MCF 10A (cell line): Measurements from ENCODE around the gene CFAP43. TPM values are rescaled to one million over a fixed set of nuclear protein-coding genes. Genes with fewer than 3 reads are reported as not detected.

ENCODE experiments used
- BruUV-seq: library from RNA; stranded (reverse); fragments of 400-500 nt; replicated peaks from 2 replicates; lab custom pipeline; 2021; lab: Mats Ljungman, UMichigan
- CTCF ChIA-PET: fragments of 300-600 bp; sonication (Branson Sonifier 250); formaldehyde crosslinking; extraction: SDS; loops from one replicate; lab custom pipeline; 2021; ENCODE audit warnings: antibody characterized with exemption, inconsistent platforms; lab: Yijun Ruan, JAX
- POLR2A ChIA-PET: fragments of 300-600, 350-650 bp; sonication (Branson Sonifier 250); formaldehyde crosslinking; extraction: SDS; loops from one replicate; lab custom pipeline; 2020; ENCODE audit warnings: antibody characterized with exemption, inconsistent platforms; lab: Yijun Ruan, JAX
- DNase-seq: peaks from one replicate; pipeline ENCODE4 v3.0.0-alpha.2; 2018; ENCODE audit not compliant: unreplicated experiment
- H3K27ac Mint-ChIP-seq: one replicate; pipeline ENCODE4 v1.8.0; 2022; ENCODE audit warnings: mild to moderate bottlenecking, low read depth, mixed read lengths; ENCODE audit not compliant: unreplicated experiment
- H3K27me3 Mint-ChIP-seq: one replicate; pipeline ENCODE4 v1.8.0; 2022; ENCODE audit warnings: mixed read lengths; ENCODE audit not compliant: insufficient read depth, unreplicated experiment
- H3K36me3 Mint-ChIP-seq: one replicate; pipeline ENCODE4 v1.8.0; 2022; ENCODE audit warnings: mild to moderate bottlenecking, moderate library complexity, mixed read lengths; ENCODE audit not compliant: insufficient read depth, unreplicated experiment
- H3K4me1 Mint-ChIP-seq: one replicate; pipeline ENCODE4 v1.8.0; 2022; ENCODE audit warnings: mixed read lengths; ENCODE audit not compliant: insufficient read depth, unreplicated experiment
- H3K4me3 Mint-ChIP-seq: one replicate; pipeline ENCODE4 v1.8.0; 2022; ENCODE audit warnings: mild to moderate bottlenecking, moderate library complexity, mixed read lengths; ENCODE audit not compliant: unreplicated experiment
- H3K9me3 Mint-ChIP-seq: one replicate; pipeline ENCODE4 v1.8.0; 2022; ENCODE audit warnings: mixed read lengths; ENCODE audit not compliant: unreplicated experiment
- intact Hi-C: fragments of 100-400 bp; cut with micrococcal nuclease; formaldehyde crosslinking; loops from 2 replicates; pipeline ENCODE4 v1.14.1; 2022
- microRNA-seq: library from miRNA; unstranded; fragments of <30 nt; microRNA quantifications from one replicate; pipeline ENCODE4 v1.2.0, GENCODE V29; 2022
- total RNA-seq: library from RNA; stranded (reverse); gene quantifications from 2 replicates; pipeline ENCODE4 v1.2.3, GENCODE V29; 2022
- TF ChIP-seq, protein P1 (sequence below): fragments of 200-600 bp; IDR thresholded peaks from one replicate; pipeline ENCODE4 v1.8.0; 2022; ENCODE audit warnings: antibody characterized with exemption, mild to moderate bottlenecking; ENCODE audit not compliant: unreplicated experiment

The CFAP43 gene
- total RNA-seq, 1 experiment from 2014 or later: 0.42 TPM

GRCh38 chr10:104084482-104085142 lies 147.6 kb downstream of the CFAP43 start:
- no peaks in the 10 kb centered on the region for H3K36me3 Mint-ChIP-seq

DNA sequence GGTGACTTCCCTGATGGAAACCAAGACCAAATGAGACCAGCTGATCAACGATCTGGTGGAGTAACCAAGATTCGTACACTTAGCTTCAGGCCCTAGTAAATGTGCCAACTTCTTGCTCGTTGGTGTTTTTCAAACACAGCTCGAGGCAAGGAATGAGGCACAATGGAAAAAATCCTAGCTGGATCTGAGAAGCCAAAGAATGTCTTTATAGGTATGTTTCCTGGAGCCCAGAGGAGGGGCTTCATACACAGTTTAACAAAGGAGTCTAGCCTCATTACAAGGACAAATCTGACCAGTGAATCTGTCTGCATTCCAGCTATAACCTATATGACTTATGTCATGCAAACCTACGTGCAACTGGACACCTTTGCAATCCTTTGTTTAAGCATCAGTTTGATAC lies 150.2 kb downstream of the CFAP43 start:
- Mint-ChIP-seq H3K27me3 (no peaks in the 10 kb centered on the region), H3K27ac (peak overlapping the region; percentile 97), H3K9me3 (no peaks in the 10 kb centered on the region), H3K4me1 (peaks cover 33% of the 10 kb centered on the region), H3K4me3 (peak overlapping the region; percentile 83), H3K36me3 (no peaks in the 10 kb centered on the region)
- intact Hi-C loops: loop anchor here (5.0 kb wide), 1 partner anchor 35 kb away; no protein-coding TSS in a partner anchor
- TF ChIP-seq, protein P1, sequence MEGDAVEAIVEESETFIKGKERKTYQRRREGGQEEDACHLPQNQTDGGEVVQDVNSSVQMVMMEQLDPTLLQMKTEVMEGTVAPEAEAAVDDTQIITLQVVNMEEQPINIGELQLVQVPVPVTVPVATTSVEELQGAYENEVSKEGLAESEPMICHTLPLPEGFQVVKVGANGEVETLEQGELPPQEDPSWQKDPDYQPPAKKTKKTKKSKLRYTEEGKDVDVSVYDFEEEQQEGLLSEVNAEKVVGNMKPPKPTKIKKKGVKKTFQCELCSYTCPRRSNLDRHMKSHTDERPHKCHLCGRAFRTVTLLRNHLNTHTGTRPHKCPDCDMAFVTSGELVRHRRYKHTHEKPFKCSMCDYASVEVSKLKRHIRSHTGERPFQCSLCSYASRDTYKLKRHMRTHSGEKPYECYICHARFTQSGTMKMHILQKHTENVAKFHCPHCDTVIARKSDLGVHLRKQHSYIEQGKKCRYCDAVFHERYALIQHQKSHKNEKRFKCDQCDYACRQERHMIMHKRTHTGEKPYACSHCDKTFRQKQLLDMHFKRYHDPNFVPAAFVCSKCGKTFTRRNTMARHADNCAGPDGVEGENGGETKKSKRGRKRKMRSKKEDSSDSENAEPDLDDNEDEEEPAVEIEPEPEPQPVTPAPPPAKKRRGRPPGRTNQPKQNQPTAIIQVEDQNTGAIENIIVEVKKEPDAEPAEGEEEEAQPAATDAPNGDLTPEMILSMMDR: no peak
- DNase-seq: peak; percentile 42
- CTCF ChIA-PET: interaction anchor here (0.6 to 6.0 kb wide), 14 partner anchors 10 to 196 kb away, joined by 3 to 157 read pairs (median 4); partner anchors contain the start of genes GSTO1 and SFR1
- POLR2A ChIA-PET: interaction anchor here (0.6 to 31.8 kb wide), 30 partner anchors 8 to 212 kb away, joined by 3 to 1749 read pairs (median 4); partner anchors contain the start of genes CFAP43, GSTO1, SFR1 and SLK
- no TSS peak for BruUV-seq

More at GRCh38 chr10:104084482-104085142, 147.6 kb downstream of the CFAP43 start:
- no peaks in the 10 kb centered on the region for H3K27me3 Mint-ChIP-seq
- no peak for DNase-seq
- BruUV-seq: no TSS peak
- H3K4me3 Mint-ChIP-seq: peak overlapping the region; percentile 83
- H3K9me3 Mint-ChIP-seq: no peaks in the 10 kb centered on the region
- CTCF ChIA-PET: interaction anchor here (2.2 to 6.0 kb wide), 3 partner anchors 13 to 37 kb away, joined by 5 to 157 read pairs (median 33); partner anchors contain the start of gene SFR1
- peak overlapping the region; percentile 97 for H3K27ac Mint-ChIP-seq
- peaks cover 38% of the 10 kb centered on the region for H3K4me1 Mint-ChIP-seq
- POLR2A ChIA-PET: interaction anchor here (0.6 to 31.8 kb wide), 17 partner anchors 9 to 245 kb away, joined by 3 to 1749 read pairs (median 8); partner anchors contain the start of genes SFR1 and SLK
- intact Hi-C loops: loop anchor here (1.0 to 5.0 kb wide), 2 partner anchors 37 kb away; no protein-coding TSS in a partner anchor
- TF ChIP-seq, protein P1: no peak

DNA sequence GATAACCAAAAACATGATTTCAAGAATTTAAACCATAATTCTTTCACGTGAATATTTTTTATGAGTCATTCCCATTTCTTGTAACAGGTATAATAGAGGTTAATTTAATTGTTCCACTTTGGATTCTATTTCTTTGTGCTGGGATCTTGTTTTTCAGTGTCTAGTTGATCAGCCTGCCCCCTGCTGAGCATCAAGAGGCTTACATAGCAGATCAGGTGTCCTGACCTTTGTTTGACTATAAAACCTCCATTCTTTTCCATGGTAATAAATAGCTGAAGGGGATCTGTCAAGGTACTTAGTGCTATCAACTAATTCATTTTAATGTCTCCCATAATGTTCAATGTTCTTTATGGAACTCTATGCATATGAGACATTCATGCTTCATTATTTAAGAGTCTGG lies 151.4 kb downstream of the CFAP43 start:
- H3K4me3 Mint-ChIP-seq: peak overlapping the region; percentile 83
- peaks cover 24% of the 10 kb centered on the region for H3K4me1 Mint-ChIP-seq
- POLR2A ChIA-PET: interaction anchor here (0.6 to 31.8 kb wide), 14 partner anchors 8 to 210 kb away, joined by 3 to 1749 read pairs (median 4); partner anchors contain the start of genes GSTO1 and SFR1
- CTCF ChIA-PET: interaction anchor here (0.6 to 6.0 kb wide), 15 partner anchors 9 to 195 kb away, joined by 3 to 157 read pairs (median 5); partner anchors contain the start of genes GSTO1 and SFR1
- no peaks in the 10 kb centered on the region for H3K9me3 Mint-ChIP-seq
- intact Hi-C loops: loop anchor here (1.0 to 5.0 kb wide), 2 partner anchors 33 to 192 kb away; no protein-coding TSS in a partner anchor
- H3K27me3 Mint-ChIP-seq: no peaks in the 10 kb centered on the region
- H3K36me3 Mint-ChIP-seq: no peaks in the 10 kb centered on the region
- no peak overlapping the region for H3K27ac Mint-ChIP-seq
- no TSS peak for BruUV-seq
- TF ChIP-seq, protein P1: peak; percentile 45
- DNase-seq: peak; percentile 65

Small RNA genes lying within 50 kb of the gene (microRNA-seq; reads per million reads assigned to microRNA genes)
- gene MIR4482: not detected
- not detected for gene MIR609

Other genes with a start within 250 kb of the CFAP43 start
- 514 and 563 TPM in 2 replicates for gene COL17A1, start 146.5 kb downstream of the CFAP43 start, total RNA-seq
- gene SFR1, start 110.2 kb downstream of the CFAP43 start, total RNA-seq: 7.7 and 8.9 TPM in 2 replicates
- gene GSTO1, start 22.5 kb upstream of the CFAP43 start, total RNA-seq: 54.6 and 61.8 TPM in 2 replicates
- gene GSTO2, start 36.8 kb upstream of the CFAP43 start, total RNA-seq: 33.8 and 40.9 TPM in 2 replicates
- 29.4 and 29.8 TPM in 2 replicates for gene ITPRIP, start 106.1 kb upstream of the CFAP43 start, total RNA-seq
- 0.89 and 1.1 TPM in 2 replicates for gene CFAP58, start 121.5 kb upstream of the CFAP43 start, total RNA-seq